ENCODE data around the gene NOTCH3. TPM values are rescaled to one million over a fixed set of nuclear protein-coding genes. Genes with fewer than 3 reads are reported as not detected.
A peak's percentile ranks its signal among the peaks of the same experiment; 100 is the strongest.

The NOTCH3 gene
- total RNA-seq, 2 donors from 2014 or later, result 0.07 TPM; not detected in 1

- Mint-ChIP-seq H3K36me3 (no peaks in the 10 kb centered on the region), H3K27ac (no peak overlapping the region), H3K9me3 (no peaks in the 10 kb centered on the region)
- DNase-seq (ENCODE audit: low spot score in 2 of 2) (no peak), ATAC-seq (no peak)
Observed at GRCh38 chr19:15185188-15185587, 15.6 kb downstream of the NOTCH3 start.

DNA sequence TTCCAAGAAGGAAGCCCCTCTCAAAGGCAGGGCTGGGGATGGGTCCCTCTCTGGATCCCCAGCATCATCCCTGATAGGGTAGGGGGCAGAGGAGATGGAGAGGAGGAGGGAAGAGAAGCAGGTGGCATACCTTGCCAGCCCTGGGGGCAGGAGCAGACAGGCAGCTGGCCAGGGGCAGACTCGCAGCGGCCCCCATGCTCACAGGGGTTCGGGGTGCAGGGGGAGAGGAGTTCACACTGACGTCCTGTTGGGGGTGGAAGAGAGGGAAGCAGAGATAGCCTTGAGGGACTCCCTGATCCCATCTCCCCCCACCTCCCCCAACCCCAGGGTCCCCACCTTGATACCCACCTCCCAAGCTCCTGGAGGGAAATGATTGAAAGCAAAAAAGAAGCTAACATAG lies 16.0 kb downstream of the NOTCH3 start:
- DNase-seq (ENCODE audit: low spot score in 2 of 2) (no peak), ATAC-seq (no peak)
- Mint-ChIP-seq H3K27ac (no peak overlapping the region), H3K9me3 (no peaks in the 10 kb centered on the region), H3K36me3 (no peaks in the 10 kb centered on the region)

GRCh38 chr19:15181394-15181793 lies 19.4 kb downstream of the NOTCH3 start:
- H3K27ac Mint-ChIP-seq, result no peak overlapping the region
- ATAC-seq (no peak), DNase-seq (ENCODE audit: low spot score in 2 of 2) (no peak)
- H3K36me3 Mint-ChIP-seq, result no peaks in the 10 kb centered on the region
- H3K9me3 Mint-ChIP-seq, result no peaks in the 10 kb centered on the region

DNA sequence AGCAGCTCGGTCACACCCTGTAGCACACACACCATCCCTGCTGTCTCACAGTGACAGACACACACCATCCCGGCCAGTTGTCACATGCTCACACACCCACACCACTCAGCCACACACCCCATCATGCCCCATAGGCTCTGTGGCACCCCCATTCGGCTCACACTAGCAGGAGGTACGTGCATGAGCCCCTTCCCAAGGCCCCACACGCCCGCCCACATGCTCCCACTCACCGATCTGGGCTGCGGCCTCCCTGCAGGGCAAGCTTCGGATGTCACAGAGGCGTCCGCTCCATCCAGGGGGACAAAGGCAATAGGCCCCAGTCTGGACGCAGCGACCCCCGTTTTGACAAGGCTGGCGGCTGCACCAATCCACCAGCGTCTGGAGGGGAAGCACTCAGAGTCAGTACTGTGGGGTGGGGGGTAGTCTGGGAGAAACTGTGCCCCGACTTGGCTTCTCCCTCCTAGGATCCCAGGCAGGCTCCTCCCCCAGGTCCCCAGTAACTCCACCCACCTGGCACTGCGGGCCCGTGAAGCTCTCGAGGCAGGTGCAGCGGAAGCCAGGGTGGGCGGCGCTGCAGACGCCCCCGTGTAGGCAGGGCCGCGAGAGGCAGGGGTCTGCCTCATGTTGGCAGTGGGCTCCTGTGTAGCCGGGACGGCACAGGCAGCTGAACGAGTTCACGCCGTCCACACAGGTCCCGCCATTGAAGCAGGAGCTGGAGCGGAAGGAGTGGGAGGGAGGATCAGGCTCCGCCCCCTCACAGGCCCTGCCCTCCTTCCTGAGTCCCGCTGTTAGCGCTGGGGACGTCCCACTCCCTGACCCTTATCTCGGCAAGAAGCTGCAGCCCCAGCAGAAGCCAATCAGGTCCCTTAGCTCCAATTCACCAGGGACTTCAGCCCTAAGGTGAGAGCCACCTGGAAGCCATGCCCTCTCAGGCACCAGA lies 20.1 kb downstream of the NOTCH3 start:
- Mint-ChIP-seq H3K27ac (no peak overlapping the region), H3K36me3 (no peaks in the 10 kb centered on the region)
- ATAC-seq, result no peak

GRCh38 chr19:15178629-15179308 lies 22.0 kb downstream of the NOTCH3 start:
- DNase-seq (ENCODE audit: low spot score in 2 of 2) (no peak), ATAC-seq (no peak)
- H3K27ac Mint-ChIP-seq, result no peak overlapping the region
- no peaks in the 10 kb centered on the region for H3K9me3 Mint-ChIP-seq
- no peaks in the 10 kb centered on the region for H3K36me3 Mint-ChIP-seq

More for the DNA sequence above, 20.1 kb downstream of the NOTCH3 start:
- H3K9me3 Mint-ChIP-seq, result no peaks in the 10 kb centered on the region
- DNase-seq (ENCODE audit: low spot score in 2 of 2), result no peak

DNA sequence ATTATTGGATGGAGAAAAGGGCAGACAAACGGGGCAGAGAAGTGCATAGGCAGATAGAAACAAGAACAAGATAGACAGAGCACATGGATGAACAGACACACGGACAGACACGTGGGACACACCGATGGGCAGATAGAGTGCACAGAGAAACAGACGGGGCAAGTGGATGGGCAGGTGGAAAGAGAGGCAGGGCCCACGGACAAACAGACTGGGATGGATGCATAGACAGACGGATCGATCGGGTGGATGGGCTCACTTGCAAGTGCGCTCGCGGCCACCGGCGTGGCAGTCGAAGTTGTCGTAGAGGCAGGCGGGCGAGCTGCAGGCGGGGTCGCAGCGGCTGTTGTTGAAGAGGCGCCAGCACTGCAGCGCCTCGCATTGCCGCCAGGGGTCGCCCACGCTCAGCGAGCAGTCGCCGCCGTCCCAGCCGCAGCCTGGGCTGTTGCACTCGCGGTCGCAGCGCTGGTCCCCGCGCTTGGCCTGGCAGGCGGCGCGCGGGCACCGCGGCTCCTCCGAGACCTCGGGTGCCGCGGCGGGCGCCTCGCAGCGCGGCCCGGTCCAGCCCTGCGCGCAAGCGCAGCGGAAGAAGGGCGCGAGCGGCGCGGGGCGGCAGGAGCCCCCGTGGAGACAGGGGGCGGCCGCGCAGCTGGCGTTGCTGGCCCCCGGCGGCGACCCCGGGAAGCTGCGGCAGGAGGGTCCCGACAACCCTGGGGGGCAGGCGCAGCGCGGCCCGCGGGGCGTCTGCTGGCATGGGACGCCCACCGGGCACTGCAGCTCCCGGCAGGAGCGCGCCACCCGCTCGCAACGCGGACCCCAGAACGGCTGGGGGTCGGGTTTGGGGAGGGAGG lies 23.3 kb downstream of the NOTCH3 start:
- H3K27ac Mint-ChIP-seq, result no peak overlapping the region
- H3K9me3 Mint-ChIP-seq, result no peaks in the 10 kb centered on the region
- ATAC-seq (peak; percentile 92 to 96), DNase-seq (ENCODE audit: low spot score in 2 of 2) (peak; percentile 77 to 90)
- H3K36me3 Mint-ChIP-seq, result no peaks in the 10 kb centered on the region

GRCh38 chr19:15175609-15176008 lies 25.2 kb downstream of the NOTCH3 start:
- DNase-seq (ENCODE audit: low spot score in 2 of 2) (no peak), ATAC-seq (no peak)
- no peaks in the 10 kb centered on the region for H3K36me3 Mint-ChIP-seq
- no peaks in the 10 kb centered on the region for H3K9me3 Mint-ChIP-seq
- no peak overlapping the region for H3K27ac Mint-ChIP-seq

GRCh38 chr19:15173746-15174404 lies 26.9 kb downstream of the NOTCH3 start:
- Mint-ChIP-seq H3K27ac (no peak overlapping the region), H3K9me3 (no peaks in the 10 kb centered on the region), H3K36me3 (no peaks in the 10 kb centered on the region)
- ATAC-seq (no peak), DNase-seq (ENCODE audit: low spot score in 2 of 2) (no peak)

DNA sequence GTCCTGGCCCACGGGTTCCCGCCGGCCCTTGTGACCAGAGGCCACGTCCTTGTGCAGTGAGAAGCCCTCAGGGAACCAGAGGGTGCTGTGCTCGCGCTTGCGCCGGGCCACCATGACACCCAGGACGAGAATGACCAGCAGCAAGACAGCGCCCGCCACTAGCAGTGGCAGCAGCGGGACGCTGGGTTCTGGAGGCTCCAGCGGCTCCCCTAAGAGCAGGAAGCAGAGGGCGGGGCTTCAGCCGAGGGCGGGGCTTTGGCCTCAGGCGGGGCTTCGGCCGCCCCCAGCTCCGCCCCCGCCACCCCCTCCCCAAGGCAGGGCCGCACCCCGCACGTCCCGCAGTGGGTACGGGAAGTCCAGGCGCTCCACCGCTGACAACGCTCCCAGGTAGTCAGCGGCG lies 30.4 kb downstream of the NOTCH3 start:
- peaks cover 3 to 6% of the 10 kb centered on the region in 2 donors for H3K9me3 Mint-ChIP-seq
- ATAC-seq, result no peak
- no peak for DNase-seq (ENCODE audit: low spot score in 2 of 2)
- peaks cover 0 to 4% of the 10 kb centered on the region in 2 donors for H3K36me3 Mint-ChIP-seq
- no peak overlapping the region for H3K27ac Mint-ChIP-seq

DNA sequence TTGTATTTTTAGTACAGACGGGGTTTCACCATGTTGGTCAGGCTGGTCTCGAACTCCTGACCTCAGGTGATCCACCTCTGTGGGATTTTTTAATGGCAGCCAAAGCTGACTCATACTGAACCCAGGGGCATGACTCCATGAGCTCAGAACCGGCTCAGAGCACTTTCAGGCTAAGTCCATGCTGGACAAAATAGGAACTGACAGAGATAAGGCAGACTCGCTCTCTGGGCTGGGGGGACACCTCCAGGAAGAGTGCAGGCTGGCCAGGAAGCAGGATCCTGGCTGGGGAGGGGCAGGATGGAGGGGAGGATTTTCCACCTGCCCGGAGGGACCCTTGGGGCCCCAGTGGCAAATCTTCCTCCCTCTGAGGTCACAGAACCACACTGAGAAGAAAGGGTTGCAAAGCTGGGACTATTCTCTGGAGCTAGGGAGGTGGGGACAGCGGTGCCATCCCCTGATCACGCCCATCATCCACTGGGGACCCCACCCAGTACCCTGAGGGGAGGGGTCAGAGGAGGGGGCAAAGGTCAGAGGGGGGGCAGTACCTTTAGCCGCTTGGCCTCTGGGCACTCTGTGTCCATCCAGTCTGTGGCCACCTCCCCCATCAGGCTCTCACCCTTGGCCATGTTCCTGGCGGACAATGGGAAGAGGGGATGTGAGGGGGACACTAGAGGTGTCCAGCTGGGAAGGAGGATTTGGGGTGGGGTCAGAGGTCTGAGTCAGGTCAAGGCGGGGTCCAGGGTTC lies 31.1 kb downstream of the NOTCH3 start:
- H3K27ac Mint-ChIP-seq, result no peak overlapping the region
- peaks cover 0 to 9% of the 10 kb centered on the region in 2 donors for H3K36me3 Mint-ChIP-seq
- H3K9me3 Mint-ChIP-seq, result peaks cover 6 to 9% of the 10 kb centered on the region in 2 donors
- ATAC-seq (no peak), DNase-seq (ENCODE audit: low spot score in 2 of 2) (no peak)

- ATAC-seq, result no peak
- H3K9me3 Mint-ChIP-seq, result peaks cover 9 to 10% of the 10 kb centered on the region in 2 donors
- no peak overlapping the region for H3K27ac Mint-ChIP-seq
- DNase-seq (ENCODE audit: low spot score in 2 of 2), result no peak
- H3K36me3 Mint-ChIP-seq, result peaks cover 0 to 14% of the 10 kb centered on the region in 2 donors
Observed at GRCh38 chr19:15166700-15167099, 34.1 kb downstream of the NOTCH3 start.

- H3K36me3 Mint-ChIP-seq, result peaks cover 0 to 14% of the 10 kb centered on the region in 2 donors
- peaks cover 4 to 9% of the 10 kb centered on the region in 2 donors for H3K9me3 Mint-ChIP-seq
- ATAC-seq (no peak), DNase-seq (ENCODE audit: low spot score in 2 of 2) (no peak)
- no peak overlapping the region for H3K27ac Mint-ChIP-seq
Observed at GRCh38 chr19:15161028-15161984, 39.5 kb downstream of the NOTCH3 start.

GRCh38 chr19:15159251-15159650 lies 41.5 kb downstream of the NOTCH3 start:
- ATAC-seq (no peak), DNase-seq (ENCODE audit: low spot score in 2 of 2) (no peak)
- Mint-ChIP-seq H3K9me3 (peaks cover 0 to 8% of the 10 kb centered on the region in 2 donors), H3K36me3 (peaks cover 0 to 5% of the 10 kb centered on the region in 2 donors), H3K27ac (no peak overlapping the region)

- peaks cover 0 to 5% of the 10 kb centered on the region in 2 donors for H3K9me3 Mint-ChIP-seq
- DNase-seq (ENCODE audit: low spot score in 2 of 2) (no peak), ATAC-seq (no peak)
- no peak overlapping the region for H3K27ac Mint-ChIP-seq
- no peaks in the 10 kb centered on the region for H3K36me3 Mint-ChIP-seq
Observed at GRCh38 chr19:15156391-15156790, 44.4 kb downstream of the NOTCH3 start.

DNA sequence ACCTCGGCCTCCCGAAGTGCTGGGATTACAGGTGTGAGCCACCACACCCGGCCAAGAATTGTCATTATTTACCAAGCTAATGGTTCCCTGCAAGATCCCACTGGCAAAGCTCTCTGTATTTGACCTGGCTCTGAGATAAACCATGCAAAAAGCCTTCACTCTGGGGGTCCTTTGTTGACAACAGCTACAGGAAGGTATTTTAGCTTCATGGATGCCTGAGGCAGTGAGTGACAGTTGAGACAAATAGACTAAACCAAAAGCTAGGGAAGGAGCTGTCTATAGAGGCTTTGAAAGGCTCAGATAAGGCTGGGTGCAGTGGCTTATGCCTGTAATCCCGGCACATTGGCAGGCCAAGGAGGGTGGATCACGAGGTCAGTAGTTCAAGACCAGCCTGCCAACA lies 45.5 kb downstream of the NOTCH3 start:
- Mint-ChIP-seq H3K9me3 (peaks cover 0 to 5% of the 10 kb centered on the region in 2 donors), H3K27ac (no peak overlapping the region), H3K36me3 (no peaks in the 10 kb centered on the region)
- ATAC-seq (no peak), DNase-seq (ENCODE audit: low spot score in 2 of 2) (no peak)
